H9 (cell line): ENCODE results near the gene STH. TPM values are rescaled to one million over a fixed set of nuclear protein-coding genes. Genes with fewer than 3 reads are reported as not detected.

Experiments
- DNase-seq: peaks from one replicate; pipeline ENCODE4 v3.0.0-alpha.2; 2017
- H2AFZ ChIP-seq: one replicate; pipeline ENCODE4 v1.6.1; 2013; ENCODE audit warnings: mild to moderate bottlenecking, low read length, control low read depth, moderate library complexity
- H2AK5ac ChIP-seq: 2 replicates; pipeline ENCODE4 v1.6.1; 2013; ENCODE audit warnings: low read length, control low read depth, mixed read lengths; ENCODE audit not compliant: insufficient read length
- H2BK120ac ChIP-seq: one replicate; pipeline ENCODE4 v1.6.1; 2013; ENCODE audit warnings: low read depth, mild to moderate bottlenecking, low read length, control low read depth, inconsistent platforms; ENCODE audit not compliant: poor library complexity, severe bottlenecking
- H2BK12ac ChIP-seq: 2 replicates; pipeline ENCODE4 v1.6.1; 2013; ENCODE audit warnings: low read length, control low read depth, mixed read lengths, low read depth; ENCODE audit not compliant: insufficient read length
- H2BK15ac ChIP-seq: 2 replicates; pipeline ENCODE4 v1.6.1; 2013; ENCODE audit warnings: low read depth, low read length, control low read depth
- H2BK20ac ChIP-seq: one replicate; pipeline ENCODE4 v1.6.1; 2013; ENCODE audit warnings: low read depth, mild to moderate bottlenecking, low read length, control low read depth, inconsistent platforms; ENCODE audit not compliant: poor library complexity, severe bottlenecking
- H2BK5ac ChIP-seq: 2 replicates; pipeline ENCODE4 v1.6.1; 2013; ENCODE audit warnings: low read length, control low read depth, mixed read lengths; ENCODE audit not compliant: insufficient read length
- H3K14ac ChIP-seq: 2 replicates; pipeline ENCODE4 v1.6.1; 2013; ENCODE audit warnings: low read length, control low read depth; ENCODE audit not compliant: insufficient read depth
- H3K18ac ChIP-seq: 2 replicates; pipeline ENCODE4 v1.6.1; 2013; ENCODE audit warnings: low read depth, mild to moderate bottlenecking, mixed read lengths, low read length, control low read depth; ENCODE audit not compliant: insufficient read length
- H3K23ac ChIP-seq: 2 replicates; pipeline ENCODE4 v1.6.1; 2013; ENCODE audit warnings: low read length, control low read depth, mixed read lengths, low read depth; ENCODE audit not compliant: insufficient read length
- H3K23me2 ChIP-seq: 2 replicates; pipeline ENCODE4 v1.6.1; 2013; ENCODE audit warnings: low read depth, mild to moderate bottlenecking, mixed read lengths, low read length, control low read depth; ENCODE audit not compliant: insufficient read length, poor library complexity, severe bottlenecking
- H3K27ac ChIP-seq: 2 replicates; pipeline ENCODE4 v1.5.1; 2013; ENCODE audit warnings: low read length, control low read depth, mixed read lengths, low read depth; ENCODE audit not compliant: insufficient read length
- H3K27me3 ChIP-seq: 2 replicates; pipeline ENCODE4 v1.6.1; 2013; ENCODE audit warnings: low read length, control low read depth, inconsistent platforms; ENCODE audit not compliant: insufficient read depth
- H3K4ac ChIP-seq: 2 replicates; pipeline ENCODE4 v1.6.1; 2013; ENCODE audit warnings: low read depth, mild to moderate bottlenecking, control low read depth, inconsistent platforms, low read length, moderate library complexity
- H3K4me1 ChIP-seq: 2 replicates; pipeline ENCODE4 v1.6.1; 2013; ENCODE audit warnings: low read length, control low read depth, inconsistent platforms; ENCODE audit not compliant: insufficient read depth
- H3K4me2 ChIP-seq: 2 replicates; pipeline ENCODE4 v1.6.1; 2013; ENCODE audit warnings: low read length, control low read depth, mixed read lengths; ENCODE audit not compliant: insufficient read length, insufficient read depth
- H3K56ac ChIP-seq: 2 replicates; pipeline ENCODE4 v1.6.1; 2013; ENCODE audit warnings: low read depth, mild to moderate bottlenecking, mixed read lengths, low read length, control low read depth; ENCODE audit not compliant: insufficient read length
- H3K79me1 ChIP-seq: 2 replicates; pipeline ENCODE4 v1.6.1; 2013; ENCODE audit warnings: low read depth, mild to moderate bottlenecking, moderate library complexity, low read length, control low read depth, inconsistent platforms; ENCODE audit not compliant: insufficient read depth, poor library complexity, severe bottlenecking
- H3K79me2 ChIP-seq: 2 replicates; pipeline ENCODE4 v1.6.1; 2013; ENCODE audit warnings: low read length, control low read depth, inconsistent platforms; ENCODE audit not compliant: insufficient read depth
- H3K9ac ChIP-seq: 2 replicates; pipeline ENCODE4 v1.6.1; 2013; ENCODE audit warnings: low read length, control low read depth, mixed read lengths; ENCODE audit not compliant: insufficient read length; ENCODE audit errors: extremely low read depth
- H3K9me3 ChIP-seq: one replicate; pipeline ENCODE4 v1.6.1; 2013; ENCODE audit warnings: low read depth, low read length, inconsistent platforms; ENCODE audit not compliant: control insufficient read depth
- H3T11ph ChIP-seq: one replicate; pipeline ENCODE4 v1.6.1; 2013; ENCODE audit warnings: mild to moderate bottlenecking, low read length, control low read depth, inconsistent platforms
- H4K20me1 ChIP-seq: one replicate; pipeline ENCODE4 v1.6.1; 2013; ENCODE audit not compliant: control insufficient read depth, insufficient read length, insufficient read depth
- H4K5ac ChIP-seq: 2 replicates; pipeline ENCODE4 v1.6.1; 2013; ENCODE audit warnings: low read depth, mild to moderate bottlenecking, mixed read lengths, low read length, control low read depth; ENCODE audit not compliant: insufficient read length
- H4K8ac ChIP-seq: replicated peaks from 2 replicates; pipeline ENCODE4 v1.6.1; 2013; ENCODE audit warnings: low read length, control low read depth, mixed read lengths, low read depth; ENCODE audit not compliant: insufficient read length
- H4K91ac ChIP-seq: 2 replicates; pipeline ENCODE4 v1.6.1; 2013; ENCODE audit warnings: low read depth, mild to moderate bottlenecking, moderate library complexity, mixed read lengths, low read length, control low read depth; ENCODE audit not compliant: insufficient read length
- H3K27ac Mint-ChIP-seq, 3 experiments: 2 replicates in 2 of 3; 3 replicates in 1 of 3; pipeline ENCODE4 v1.8.0; 2020 to 2021; ENCODE audit warnings: mixed read lengths in 3 of 3, mild to moderate bottlenecking in 1 of 3, moderate library complexity in 1 of 3
- H3K27me3 Mint-ChIP-seq: 2 replicates; pipeline ENCODE4 v1.8.0; 2021; ENCODE audit warnings: low read depth, mild to moderate bottlenecking, moderate library complexity, mixed read lengths
- H3K36me3 Mint-ChIP-seq, 3 experiments: 2 replicates in 2 of 3; 3 replicates in 1 of 3; pipeline ENCODE4 v1.8.0; 2020 to 2021; ENCODE audit warnings: low read depth in 3 of 3, mixed read lengths in 3 of 3; ENCODE audit not compliant: insufficient read depth in 1 of 3
- H3K4me1 Mint-ChIP-seq, 2 experiments: 2 replicates each; pipeline ENCODE4 v1.8.0; 2020; ENCODE audit warnings: mixed read lengths in 2 of 2
- H3K4me3 Mint-ChIP-seq, 2 experiments: 2 replicates in 1 of 2; 3 replicates in 1 of 2; pipeline ENCODE4 v1.8.0; 2020 to 2021; ENCODE audit warnings: mild to moderate bottlenecking in 2 of 2, mixed read lengths in 2 of 2, moderate library complexity in 1 of 2
- H3K9me3 Mint-ChIP-seq, 2 experiments: 2 replicates in 1 of 2; 3 replicates in 1 of 2; pipeline ENCODE4 v1.8.0; 2020; ENCODE audit warnings: mild to moderate bottlenecking in 2 of 2, mixed read lengths in 2 of 2, moderate library complexity in 1 of 2
- WGBS: extraction: QIAGEN DNeasy Blood & Tissue Kit; methylation state at CpG from one replicate; pipeline ENCODE4 v1.1.7; 2013; ENCODE audit warnings: missing lambda C conversion rate, low lambda C conversion rate, mixed read lengths; ENCODE audit not compliant: insufficient read length; ENCODE audit errors: extremely low coverage; 5-methylcytosine and 5-hydroxymethylcytosine counted together
- total RNA-seq: library from RNA; stranded (reverse); gene quantifications from 2 replicates; pipeline ENCODE4 v1.2.1, GENCODE V29; 2021
- TF ChIP-seq, protein P1 (sequence below): fragments of 200-600 bp; sonication (generic); conservative IDR thresholded peaks from 3 replicates; pipeline ENCODE4 v1.8.0; 2021; ENCODE audit warnings: antibody characterized with exemption, mild to moderate bottlenecking

Gene STH
- total RNA-seq, 1 experiment from 2014 or later: not detected

DNA sequence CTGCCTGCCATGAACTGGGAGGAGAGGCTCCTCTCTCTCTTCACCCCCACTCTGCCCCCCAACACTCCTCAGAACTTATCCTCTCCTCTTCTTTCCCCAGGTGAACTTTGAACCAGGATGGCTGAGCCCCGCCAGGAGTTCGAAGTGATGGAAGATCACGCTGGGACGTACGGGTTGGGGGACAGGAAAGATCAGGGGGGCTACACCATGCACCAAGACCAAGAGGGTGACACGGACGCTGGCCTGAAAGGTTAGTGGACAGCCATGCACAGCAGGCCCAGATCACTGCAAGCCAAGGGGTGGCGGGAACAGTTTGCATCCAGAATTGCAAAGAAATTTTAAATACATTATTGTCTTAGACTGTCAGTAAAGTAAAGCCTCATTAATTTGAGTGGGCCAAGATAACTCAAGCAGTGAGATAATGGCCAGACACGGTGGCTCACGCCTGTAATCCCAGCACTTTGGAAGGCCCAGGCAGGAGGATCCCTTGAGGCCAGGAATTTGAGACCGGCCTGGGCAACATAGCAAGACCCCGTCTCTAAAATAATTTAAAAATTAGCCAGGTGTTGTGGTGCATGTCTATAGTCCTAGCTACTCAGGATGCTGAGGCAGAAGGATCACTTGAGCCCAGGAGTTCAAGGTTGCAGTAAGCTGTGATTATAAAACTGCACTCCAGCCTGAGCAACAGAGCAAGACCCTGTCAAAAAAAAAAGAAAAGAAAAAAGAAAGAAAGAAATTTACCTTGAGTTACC is 36.7 kb upstream of the STH start:
- no peak overlapping the region for H3K56ac ChIP-seq
- no peak overlapping the region for H3K18ac ChIP-seq
- H3K4me2 ChIP-seq: no peak overlapping the region
- H3K9me3 ChIP-seq: no peaks in the 10 kb centered on the region
- Mint-ChIP-seq H3K9me3 (no peaks in the 10 kb centered on the region), H3K27ac (peak overlapping the region in 1 of 3 experiments; percentile 44; a peak in 1 of 7 replicates), H3K36me3 (no peaks in the 10 kb centered on the region), H3K4me3 (no peak overlapping the region), H3K27me3 (peaks cover 15% of the 10 kb centered on the region), H3K4me1 (peaks cover 0 to 4% of the 10 kb centered on the region in 2 experiments; a peak in 1 of 4 replicates)
- no peak overlapping the region for H3K23ac ChIP-seq
- H2AFZ ChIP-seq: no peak overlapping the region
- no peak overlapping the region for H3K4ac ChIP-seq
- H2BK5ac ChIP-seq: no peak overlapping the region
- no peaks in the 10 kb centered on the region for H3K79me2 ChIP-seq
- no peak overlapping the region for H3K9ac ChIP-seq
- no peak overlapping the region for H2BK20ac ChIP-seq
- H2BK12ac ChIP-seq: no peak overlapping the region
- no peak overlapping the region for H2BK120ac ChIP-seq
- no peaks in the 10 kb centered on the region for H3K79me1 ChIP-seq
- no peaks in the 10 kb centered on the region for H3K27me3 ChIP-seq
- no peak overlapping the region for H3T11ph ChIP-seq
- H2AK5ac ChIP-seq: no peak overlapping the region
- H3K14ac ChIP-seq: no peak overlapping the region
- H3K4me1 ChIP-seq: no peaks in the 10 kb centered on the region
- H4K8ac ChIP-seq: no peak overlapping the region
- no peak overlapping the region for H4K5ac ChIP-seq
- TF ChIP-seq, protein P1, sequence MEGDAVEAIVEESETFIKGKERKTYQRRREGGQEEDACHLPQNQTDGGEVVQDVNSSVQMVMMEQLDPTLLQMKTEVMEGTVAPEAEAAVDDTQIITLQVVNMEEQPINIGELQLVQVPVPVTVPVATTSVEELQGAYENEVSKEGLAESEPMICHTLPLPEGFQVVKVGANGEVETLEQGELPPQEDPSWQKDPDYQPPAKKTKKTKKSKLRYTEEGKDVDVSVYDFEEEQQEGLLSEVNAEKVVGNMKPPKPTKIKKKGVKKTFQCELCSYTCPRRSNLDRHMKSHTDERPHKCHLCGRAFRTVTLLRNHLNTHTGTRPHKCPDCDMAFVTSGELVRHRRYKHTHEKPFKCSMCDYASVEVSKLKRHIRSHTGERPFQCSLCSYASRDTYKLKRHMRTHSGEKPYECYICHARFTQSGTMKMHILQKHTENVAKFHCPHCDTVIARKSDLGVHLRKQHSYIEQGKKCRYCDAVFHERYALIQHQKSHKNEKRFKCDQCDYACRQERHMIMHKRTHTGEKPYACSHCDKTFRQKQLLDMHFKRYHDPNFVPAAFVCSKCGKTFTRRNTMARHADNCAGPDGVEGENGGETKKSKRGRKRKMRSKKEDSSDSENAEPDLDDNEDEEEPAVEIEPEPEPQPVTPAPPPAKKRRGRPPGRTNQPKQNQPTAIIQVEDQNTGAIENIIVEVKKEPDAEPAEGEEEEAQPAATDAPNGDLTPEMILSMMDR: no peak
- no peaks in the 10 kb centered on the region for H3K23me2 ChIP-seq
- H4K20me1 ChIP-seq: no peaks in the 10 kb centered on the region
- no CpG with 5 or more reads among the region's 12 CpGs for WGBS
- no peak overlapping the region for H2BK15ac ChIP-seq
- no peak for DNase-seq
- no peak overlapping the region for H4K91ac ChIP-seq
- no peak overlapping the region for H3K27ac ChIP-seq
